Activated CD4-positive, alpha-beta T cell treated with anti-CD3 and anti-CD28 coated beads, Interleukin-2, Interleukin-6, amounts not matched to agents 100 ng/mL and 50 ng/mL, durations not matched to agents 16 hours and 8 hours (primary cell): Measurements from ENCODE around the gene OVCA2.
A peak's percentile ranks its signal among the peaks of the same experiment; 100 is the strongest.

Experiments used
- DNase-seq: peaks from one replicate; pipeline ENCODE4 v3.0.0-alpha.2; 2020

OVCA2 gene

DNA sequence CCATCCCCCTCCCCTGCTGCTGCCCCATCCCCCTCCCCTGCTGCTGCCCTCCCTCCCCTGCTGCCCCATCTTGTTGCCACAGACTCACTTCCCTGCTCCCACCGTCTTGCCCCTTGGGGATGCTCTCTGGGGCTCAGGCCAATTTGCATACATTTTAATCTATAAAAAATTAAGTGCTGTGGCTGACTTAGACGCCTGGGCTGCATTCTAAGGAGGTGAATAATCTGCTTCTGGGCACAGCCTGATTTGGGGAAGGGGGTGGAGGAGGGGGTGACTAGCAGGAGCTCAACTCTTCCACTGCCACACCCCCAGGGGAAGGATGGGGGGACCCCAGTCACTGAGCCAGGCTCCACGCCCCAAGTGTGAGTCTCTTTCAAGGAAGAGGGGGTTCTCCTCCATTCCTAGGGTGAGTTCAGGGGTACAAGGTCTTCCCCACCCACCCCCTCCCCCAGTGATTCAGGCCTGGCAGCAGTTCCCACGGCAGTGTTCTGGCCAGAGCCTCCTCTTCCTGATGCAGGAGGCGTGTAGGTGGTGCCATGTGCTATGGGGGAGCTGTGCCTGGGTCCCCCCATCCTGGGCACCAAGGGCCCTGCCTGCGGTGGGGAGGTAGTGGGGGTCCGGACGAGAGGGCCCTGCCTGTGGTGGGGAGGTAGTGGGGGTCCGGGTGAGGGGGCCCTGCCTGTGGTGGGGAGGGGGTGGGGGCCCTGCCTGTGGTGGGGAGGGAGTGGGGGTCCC is 6.8 kb upstream of the OVCA2 start:
- DNase-seq, result no peak

DNA sequence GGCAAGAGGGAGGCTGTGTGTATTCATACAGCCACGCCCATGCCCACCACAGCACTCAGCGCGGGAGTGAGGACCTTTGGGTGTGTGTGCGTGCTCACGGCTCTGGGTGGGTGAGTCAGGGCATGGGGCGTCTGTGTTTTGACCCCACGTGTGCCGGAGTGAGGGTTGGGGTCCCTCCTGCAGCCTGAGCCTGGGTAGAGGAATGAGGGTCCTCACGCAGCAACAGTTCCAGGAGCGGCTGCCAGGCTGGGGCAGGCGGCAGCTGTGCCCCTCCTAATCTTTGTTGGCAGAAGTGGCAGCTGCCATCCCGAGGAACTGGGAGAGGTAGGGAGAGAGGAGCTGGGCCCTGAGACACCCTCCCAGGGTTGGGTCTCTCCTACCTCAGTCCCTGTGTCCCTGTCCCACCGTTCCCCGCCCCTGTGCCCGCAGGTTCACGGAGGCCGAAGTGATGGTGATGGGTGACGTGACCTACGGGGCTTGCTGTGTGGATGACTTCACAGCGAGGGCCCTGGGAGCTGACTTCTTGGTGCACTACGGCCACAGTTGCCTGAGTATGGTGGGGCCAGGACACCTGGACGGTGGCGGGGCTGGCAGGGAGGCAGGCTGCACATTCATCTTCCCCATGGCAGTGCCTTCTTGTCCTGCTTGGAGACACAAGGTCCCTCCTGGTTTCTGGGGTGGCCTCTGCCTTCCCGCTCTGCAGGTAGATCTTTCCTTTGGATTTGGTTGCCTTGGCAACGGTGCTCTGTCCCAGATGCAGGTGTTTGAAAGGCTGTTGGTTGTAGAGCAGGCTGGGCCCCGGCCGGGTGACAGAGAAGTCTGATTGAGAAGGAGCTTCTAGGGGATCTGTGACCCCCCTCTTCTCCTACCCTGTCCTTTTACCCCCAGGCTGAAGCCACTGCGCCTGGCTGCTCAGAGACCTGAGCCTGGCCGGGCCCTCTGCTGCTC is 6.0 kb upstream of the OVCA2 start:
- no peak for DNase-seq

- no peak for DNase-seq
Observed at GRCh38 chr17:2037155-2037554, 4.7 kb upstream of the OVCA2 start.

DNA sequence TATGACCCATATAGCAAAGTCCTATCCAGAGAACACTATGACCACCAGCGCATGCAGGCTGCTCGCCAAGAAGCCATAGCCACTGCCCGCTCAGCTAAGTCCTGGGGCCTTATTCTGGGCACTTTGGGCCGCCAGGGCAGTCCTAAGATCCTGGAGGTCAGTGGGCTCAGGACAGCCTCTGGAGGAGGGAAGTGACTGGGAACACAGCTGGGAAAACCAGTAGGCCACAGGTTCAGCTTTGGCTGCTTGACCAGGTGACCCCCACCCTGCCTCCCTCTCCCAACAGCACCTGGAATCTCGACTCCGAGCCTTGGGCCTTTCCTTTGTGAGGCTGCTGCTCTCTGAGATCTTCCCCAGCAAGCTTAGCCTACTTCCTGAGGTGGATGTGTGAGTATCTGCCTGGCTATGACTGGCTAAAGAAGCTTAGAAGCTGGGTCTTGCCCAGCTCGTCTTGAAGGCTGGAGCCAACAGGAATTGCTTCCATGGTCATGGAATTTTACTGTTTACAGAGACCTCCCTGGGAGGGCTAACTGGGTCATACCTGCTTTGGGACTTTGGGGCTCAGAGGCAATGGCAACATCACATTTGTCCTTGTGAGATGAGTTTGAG is 1.5 kb upstream of the OVCA2 start:
- no peak for DNase-seq

DNA sequence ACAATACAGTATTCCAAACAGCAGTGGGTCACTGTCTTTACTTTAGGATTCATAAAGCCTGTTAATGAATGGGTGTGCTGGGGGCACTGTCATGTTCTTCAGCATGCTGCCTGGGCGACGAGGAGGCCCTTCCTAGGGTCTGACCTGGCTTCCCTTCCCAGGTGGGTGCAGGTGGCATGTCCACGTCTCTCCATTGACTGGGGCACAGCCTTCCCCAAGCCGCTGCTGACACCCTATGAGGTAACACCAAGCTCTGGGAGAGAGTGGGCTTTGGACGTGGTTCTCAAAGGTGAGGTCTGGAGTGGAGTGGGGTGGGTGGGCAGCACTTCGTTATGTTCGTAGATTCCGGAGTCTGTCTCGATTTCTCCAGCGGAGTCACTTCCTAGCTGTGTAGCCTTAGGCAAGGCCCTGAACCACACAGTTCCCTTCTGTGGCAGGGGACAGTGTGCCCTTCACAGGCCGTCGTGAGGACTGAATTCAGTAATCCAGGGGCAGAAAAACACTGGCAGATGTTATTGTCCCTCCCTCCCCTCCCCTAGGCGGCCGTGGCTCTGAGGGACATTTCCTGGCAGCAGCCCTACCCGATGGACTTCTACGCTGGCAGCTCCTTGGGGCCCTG is 771 bp upstream of the OVCA2 start:
- no peak for DNase-seq

DNA sequence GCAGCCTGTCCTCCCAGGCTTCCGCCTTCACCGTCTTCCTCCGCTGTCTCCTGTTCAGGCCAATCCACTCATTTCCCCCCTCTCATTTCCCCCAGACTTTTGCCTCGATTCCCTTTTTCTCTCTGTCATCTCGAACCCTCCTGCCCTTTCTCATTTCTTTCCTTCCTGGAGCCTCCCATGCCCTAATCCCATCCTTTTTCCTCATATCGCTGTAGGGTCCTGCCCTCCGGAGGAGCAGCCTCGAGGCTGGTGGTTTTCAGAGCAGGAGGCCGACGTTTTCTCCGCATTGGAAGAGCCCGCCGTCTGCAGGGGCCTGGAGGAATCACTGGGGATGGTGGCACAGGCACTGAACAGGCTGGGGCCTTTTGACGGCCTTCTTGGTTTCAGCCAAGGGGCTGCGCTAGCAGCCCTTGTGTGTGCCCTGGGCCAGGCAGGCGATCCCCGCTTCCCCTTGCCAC is 597 bp downstream of the OVCA2 start:
- DNase-seq, result no peak

- DNase-seq, result no peak
Observed at GRCh38 chr17:2042933-2043332, 1.1 kb downstream of the OVCA2 start.

DNA sequence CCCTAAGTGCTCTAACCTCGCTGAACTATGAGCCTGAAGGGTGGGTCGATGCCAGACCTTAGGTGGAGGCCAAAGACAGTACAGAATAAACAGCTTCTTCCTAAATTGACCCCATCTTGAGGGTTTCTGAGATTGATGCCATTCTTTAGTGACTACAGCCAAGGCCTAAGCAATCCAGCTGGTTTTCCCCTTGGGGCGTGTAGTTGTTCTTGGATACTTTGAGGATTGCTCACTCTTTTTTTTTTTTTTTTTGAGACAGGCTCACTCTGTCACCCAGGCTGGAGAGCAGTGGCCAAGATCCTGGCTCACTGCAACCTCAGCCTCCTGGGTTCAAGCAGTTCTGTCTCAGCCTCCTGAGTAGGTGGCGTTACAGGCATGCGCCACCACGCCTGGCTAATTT is 2.0 kb downstream of the OVCA2 start:
- no peak for DNase-seq

- DNase-seq, result no peak
Observed at GRCh38 chr17:2044263-2044894, 2.6 kb downstream of the OVCA2 start.

- no peak for DNase-seq
Observed at GRCh38 chr17:2047590-2047989, 5.8 kb downstream of the OVCA2 start.

DNA sequence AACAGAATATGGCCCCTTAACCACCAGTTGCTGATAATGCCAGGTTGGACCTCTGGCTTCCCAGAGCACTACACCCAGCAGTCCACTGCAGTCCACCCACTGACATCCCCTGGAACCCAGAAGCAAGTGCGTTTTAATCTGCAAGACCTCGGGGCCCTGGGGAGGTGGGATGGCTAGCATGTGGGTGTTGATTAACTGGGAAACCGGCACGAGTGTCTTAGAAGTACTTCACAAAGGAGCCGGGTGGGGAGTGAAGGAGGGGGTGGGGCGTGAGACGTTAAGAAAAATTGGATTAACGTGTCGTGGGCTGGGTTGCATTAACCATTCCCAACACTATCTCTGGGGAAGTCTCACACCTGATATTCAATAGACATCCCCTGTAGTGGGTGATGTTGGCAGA is 7.0 kb downstream of the OVCA2 start:
- no peak for DNase-seq

DNA sequence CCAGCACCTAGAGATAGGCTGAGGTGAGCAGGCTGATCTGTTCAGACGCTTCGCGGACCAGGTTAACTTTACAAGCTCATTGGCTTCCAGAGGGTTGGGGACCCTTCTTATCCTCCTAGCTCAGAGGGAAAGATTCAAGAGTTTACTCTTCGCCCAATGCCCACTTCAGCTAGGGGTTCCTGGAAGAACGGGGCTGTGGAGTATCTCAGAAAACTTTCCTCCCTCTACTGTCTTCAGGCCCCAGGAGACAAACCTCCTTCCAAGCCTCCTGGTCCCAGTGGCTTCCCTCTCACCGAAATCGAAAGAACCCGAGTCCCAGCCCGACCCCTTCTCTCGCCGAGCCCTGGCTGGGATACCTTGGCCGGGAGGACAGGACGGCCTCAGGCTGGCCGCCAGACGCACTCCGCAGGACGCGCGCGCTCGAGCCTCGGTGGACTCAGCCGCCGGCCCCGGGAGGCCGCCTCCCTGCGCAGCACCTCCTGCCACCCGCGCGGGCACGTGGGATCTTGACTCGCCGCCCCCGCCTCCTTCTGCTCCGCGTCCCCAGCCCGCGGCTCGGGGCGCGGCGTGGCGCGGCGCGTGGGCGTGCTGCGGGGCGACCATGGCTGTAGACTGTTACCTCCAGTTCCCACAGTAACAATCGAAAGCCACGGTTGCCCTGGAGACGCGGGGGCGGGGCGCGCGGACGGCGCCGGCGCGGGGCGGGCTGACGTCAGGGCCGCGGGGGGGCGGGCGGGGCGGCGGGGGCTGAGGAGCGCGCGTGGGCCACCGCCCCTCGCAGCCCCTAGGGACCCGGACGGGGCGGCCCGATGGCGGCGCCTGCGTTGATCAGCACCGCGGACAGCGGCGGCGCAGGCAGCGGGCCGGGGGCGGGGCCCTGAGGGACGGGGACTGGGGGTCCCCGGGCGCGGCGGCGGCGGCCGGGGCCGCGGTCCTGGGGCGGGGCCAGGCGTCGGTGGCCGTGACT is 7.8 kb downstream of the OVCA2 start:
- DNase-seq, result peak; percentile 85

DNA sequence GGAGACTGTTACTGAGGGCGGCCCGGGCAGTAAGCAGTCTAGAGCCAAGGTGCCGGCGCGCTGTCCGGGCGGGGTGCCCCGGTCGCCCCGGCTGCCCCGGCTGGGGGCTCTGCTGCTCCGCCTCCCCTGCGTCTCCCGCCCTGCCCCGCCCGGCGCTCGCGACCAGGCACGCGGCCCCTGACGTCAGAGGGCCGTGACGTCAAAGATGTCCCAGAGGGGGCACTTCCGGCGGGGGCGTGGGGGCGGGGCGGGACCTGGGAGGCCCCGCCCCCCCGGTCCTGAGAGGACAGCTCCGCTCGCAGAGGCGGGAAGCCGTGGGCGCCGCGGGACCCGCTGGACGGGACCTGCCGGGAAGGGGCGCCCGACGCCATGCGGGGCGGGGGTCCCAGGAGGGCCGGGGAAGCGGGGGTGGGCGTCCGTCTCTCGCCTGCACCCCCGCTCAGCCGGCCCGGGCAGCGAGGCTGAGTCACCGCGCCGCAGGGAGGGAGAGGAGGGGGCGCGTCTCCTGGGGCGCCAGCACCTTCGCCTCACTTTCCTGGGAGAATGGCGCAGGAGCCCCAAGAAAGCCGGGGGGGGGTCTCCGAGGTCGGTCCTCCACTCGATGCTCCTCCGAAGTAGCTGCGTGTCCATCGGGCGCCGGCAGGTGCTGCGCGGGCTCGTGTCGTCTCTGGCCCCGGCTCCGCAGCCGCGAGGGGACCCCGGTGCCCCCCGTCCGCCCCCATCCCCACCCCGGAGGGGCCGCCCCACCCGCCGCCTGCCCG is 8.7 kb downstream of the OVCA2 start:
- DNase-seq, result peak; percentile 60

DNA sequence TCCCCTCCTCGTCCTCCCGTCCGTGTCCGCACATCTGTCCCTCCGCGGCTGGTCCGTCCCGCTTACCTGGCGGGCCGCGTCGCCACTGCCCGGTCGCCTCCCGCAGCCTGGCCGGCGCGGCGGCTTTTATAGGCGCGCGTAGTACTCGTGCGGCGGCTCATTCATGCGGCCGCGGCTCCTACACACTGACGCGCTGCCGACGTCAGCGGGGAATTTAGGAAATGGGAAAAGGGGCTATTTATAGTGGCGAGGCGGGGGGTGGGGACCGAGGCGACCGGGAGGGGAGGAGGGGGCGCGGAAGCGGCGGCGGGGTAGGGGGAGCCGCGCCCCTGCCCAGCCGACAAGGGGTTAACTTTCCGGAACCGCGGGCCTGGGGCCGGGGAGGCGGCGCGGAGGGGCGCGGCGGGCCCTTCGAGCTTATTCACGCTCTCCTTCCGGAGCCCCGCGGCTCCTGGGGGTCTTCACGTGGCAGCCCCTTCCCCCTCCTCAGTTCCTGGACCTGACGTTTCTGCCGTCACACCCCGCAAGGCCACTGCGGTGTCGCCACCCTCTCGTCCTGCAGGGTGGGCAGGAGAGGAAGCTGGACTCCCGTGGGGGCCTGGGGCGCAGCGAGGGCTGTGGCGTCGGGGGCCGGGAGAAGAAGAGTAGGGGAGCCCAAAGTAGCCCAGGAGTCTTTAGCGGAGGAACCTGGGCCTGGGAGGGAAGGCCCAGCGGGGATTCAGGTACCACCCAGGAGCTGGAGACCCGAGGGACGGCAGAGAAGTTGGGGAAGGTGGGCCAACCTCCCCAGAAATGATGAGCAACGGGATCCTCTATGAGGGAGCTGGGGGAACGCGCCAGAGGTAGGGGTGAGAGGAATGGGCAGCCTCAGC is 9.5 kb downstream of the OVCA2 start:
- no peak for DNase-seq

- no peak for DNase-seq
Observed at GRCh38 chr17:2051933-2052559, 10.2 kb downstream of the OVCA2 start.

- peak; percentile 71 for DNase-seq
Observed at GRCh38 chr17:2053380-2054261, 11.8 kb downstream of the OVCA2 start.

DNA sequence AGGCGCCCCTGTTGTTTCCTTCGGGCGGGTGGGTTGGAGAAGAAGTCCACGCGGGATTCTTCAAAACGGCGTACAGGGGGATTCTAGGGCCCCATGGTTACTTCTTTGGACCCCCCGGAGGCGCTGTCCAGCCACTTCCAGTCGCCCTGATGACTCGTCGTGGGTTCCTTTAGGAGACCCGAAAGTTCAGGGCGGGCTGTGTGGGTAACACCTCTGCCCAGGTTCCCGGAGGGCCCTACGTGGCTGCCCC is 12.4 kb downstream of the OVCA2 start:
- DNase-seq, result no peak
